ENCODE data around the gene ACOD1.
A peak's percentile ranks its signal among the peaks of the same experiment; 100 is the strongest.
"Not testable (repeated sequence)": the region's sequence is repeated elsewhere in the genome, so short reads cannot be mapped to it uniquely, and the experiment has no call there.

Gene ACOD1

DNA sequence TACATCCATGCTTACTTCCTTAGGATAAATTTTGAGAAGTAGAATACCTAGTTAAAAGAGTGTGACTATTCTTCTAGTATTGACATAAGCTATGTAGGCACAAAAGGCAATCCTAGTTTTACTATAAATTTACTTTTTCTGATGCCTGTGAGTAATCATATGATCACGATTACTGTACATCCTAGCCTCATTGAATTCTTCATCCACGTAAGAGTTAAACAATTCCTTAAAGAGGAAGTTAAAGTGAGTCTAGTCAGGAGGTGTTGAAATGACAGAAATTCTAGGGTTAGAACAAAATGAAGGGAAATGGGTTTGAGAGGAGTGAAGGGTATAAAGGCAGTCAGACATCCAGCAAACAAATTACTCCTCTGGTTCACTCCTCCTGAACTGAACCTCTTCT, at the start of gene ACOD1:
ACOD1 (plus strand) TSS at position 363 of the 400 bp plus-strand sequence. CDS start 48 bp downstream, outside the sequence.
- DNase-seq (ENCODE audit: low spot score), result no peak

- not testable (repeated sequence) for DNase-seq (ENCODE audit: low spot score)
These were observed 49.2 kb upstream of the ACOD1 start for GRCh38 chr13:76899066-76899465.

DNA sequence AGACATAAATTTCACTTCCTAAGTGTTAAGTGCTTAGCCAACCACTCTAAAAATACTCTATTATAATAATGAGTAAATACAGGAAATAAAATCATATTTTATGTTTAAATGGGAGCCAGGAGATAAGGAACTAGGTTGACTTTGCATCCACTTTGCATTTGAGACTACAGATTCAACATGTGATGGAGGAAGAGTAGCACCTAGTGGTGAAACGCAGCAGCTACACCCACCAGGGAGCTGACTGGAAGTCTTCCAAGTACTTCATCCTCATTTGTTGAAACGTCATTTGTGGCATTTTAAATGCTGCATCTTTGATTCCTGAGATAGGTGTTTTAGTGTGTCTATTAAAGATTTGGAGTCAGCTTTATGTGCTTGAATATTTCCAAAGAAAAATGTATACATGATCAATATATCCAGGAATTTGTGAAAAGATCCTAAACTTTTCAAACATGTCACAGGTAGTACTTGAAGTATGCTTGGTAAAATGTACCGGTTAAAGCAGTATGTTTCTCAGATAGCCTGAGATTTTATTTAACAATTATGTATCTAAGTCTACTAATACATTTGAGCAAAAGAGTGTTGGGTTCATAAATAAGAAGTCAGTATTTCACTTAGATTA, 44.7 kb upstream of the ACOD1 start:
- peak; percentile 82 for DNase-seq (ENCODE audit: low spot score)

- DNase-seq (ENCODE audit: low spot score), result no peak
These were observed 43.8 kb upstream of the ACOD1 start for GRCh38 chr13:76904507-76904906.

DNA sequence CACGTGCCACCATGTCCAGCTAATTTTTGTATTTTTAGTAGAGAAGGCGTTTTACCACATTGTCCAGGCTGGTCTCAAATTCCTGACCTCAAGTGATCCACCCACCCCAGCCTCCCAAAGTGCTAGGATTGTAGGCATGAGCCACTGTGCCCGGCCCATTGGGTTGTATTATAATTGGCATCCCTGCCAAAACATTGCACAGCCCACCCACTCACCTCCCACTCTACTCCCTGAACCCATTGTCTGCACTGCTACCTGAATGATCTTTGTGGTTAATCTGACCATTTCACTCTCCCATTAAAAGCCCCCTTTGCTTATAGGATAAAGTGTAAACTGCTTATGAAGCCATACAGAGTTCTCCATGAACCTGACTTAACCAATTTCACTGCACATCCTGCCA, 35.8 kb upstream of the ACOD1 start:
- no peak for DNase-seq (ENCODE audit: low spot score)

DNA sequence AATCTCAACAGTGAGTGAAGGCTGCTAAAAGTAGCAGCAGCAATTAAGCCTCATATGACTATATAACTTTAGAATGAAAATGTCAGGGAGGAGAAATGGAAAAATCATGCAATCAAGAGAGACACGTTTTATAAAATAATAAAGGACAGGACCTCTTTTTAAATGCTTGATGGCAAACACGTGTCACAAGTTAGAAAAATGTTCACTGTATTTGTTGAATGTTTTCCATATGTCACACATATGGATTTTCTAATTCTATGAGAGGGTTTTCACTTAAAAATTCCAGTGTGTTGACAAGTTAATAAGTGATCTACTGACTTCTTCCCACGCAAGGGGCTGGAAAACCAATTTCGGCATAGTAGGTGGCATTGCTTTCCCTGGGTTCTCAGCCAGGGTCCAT, 34.4 kb upstream of the ACOD1 start:
- no peak for DNase-seq (ENCODE audit: low spot score)

DNA sequence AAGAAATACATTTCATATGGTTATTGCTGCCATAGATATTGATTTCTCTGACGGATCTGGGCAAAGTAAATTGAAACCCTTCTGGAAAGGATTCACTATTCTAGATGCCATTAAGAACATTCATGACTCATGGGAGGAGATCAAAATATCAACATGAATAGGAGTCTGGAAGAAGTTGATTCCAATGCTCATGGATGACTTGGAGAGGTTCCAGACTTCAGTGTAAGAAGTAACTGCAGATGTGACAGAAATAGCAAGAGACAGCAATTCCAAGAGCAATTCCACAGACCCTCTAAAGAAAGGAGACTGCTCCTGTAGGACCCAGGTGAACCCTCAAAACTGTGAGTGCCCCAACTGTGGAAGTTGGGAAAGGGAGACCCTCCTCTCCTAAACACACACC, 31.2 kb upstream of the ACOD1 start:
- DNase-seq (ENCODE audit: low spot score), result no peak

GRCh38 chr13:76917755-76918481, 30.4 kb upstream of the ACOD1 start:
- DNase-seq (ENCODE audit: low spot score), result not testable (repeated sequence)

- no peak for DNase-seq (ENCODE audit: low spot score)
These were observed 26.8 kb upstream of the ACOD1 start for GRCh38 chr13:76921516-76921915.

DNA sequence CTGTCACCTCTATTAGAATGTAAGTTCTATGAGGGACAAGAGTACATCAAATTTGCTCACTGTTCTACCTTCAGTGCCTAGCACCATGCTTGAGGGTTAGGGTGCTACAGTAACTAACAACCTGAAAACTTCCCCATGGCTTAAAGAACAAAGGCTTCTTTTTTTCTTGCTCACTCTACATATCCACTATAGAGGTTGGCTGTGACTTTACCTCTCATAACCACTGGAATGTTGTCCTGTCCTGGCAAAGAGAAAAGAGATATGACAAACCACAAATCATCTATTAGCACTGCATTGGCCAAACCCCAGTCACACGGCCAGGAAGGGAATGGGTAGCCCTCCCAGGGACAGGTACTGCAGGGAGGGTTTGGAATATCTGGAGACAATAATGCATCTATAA, 23.2 kb upstream of the ACOD1 start:
- DNase-seq (ENCODE audit: low spot score), result no peak

DNA sequence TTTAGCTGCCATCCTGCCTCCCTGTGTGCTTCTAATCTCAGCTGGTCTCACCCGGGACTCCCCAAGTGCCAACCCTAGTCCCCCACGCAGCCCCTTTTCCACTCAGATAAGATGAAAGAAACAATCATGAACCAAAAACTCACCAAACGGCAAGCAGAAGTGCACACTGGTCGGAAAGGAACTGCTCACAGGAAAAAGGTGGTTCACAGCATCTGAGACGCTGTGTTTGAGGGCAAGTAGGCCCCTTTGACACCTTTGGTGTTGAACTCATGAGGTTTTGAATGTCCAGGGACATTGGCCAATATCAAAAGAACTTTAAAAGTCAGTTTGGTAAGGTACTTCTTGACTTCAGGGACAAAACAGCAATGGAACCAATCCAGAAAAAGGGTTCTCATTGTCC, 20.4 kb upstream of the ACOD1 start:
- no peak for DNase-seq (ENCODE audit: low spot score)

GRCh38 chr13:76928456-76928855, 19.9 kb upstream of the ACOD1 start:
- no peak for DNase-seq (ENCODE audit: low spot score)

DNA sequence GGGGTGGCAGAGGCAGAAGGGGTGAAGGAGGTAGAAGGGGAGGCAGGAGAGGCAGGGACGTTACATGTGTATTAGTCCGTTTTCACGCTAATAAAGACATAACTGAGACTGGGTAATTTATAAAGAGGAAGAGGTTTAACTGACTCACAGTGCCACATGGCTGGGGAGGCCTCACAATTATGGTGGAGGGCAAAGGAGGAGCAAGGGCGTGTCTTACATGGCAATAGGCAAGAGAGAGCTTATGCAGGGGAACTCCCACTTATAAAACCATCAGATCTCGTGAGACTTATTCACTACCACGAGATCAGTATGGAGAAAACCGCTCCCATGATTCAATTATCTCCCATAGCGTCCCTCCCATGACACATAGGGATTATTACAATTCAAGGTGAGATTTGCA, 19.0 kb upstream of the ACOD1 start:
- DNase-seq (ENCODE audit: low spot score), result no peak

- no peak for DNase-seq (ENCODE audit: low spot score)
These were observed 18.4 kb upstream of the ACOD1 start for GRCh38 chr13:76929851-76930374.

- no peak for DNase-seq (ENCODE audit: low spot score)
These were observed 16.2 kb upstream of the ACOD1 start for GRCh38 chr13:76932076-76932475.

DNA sequence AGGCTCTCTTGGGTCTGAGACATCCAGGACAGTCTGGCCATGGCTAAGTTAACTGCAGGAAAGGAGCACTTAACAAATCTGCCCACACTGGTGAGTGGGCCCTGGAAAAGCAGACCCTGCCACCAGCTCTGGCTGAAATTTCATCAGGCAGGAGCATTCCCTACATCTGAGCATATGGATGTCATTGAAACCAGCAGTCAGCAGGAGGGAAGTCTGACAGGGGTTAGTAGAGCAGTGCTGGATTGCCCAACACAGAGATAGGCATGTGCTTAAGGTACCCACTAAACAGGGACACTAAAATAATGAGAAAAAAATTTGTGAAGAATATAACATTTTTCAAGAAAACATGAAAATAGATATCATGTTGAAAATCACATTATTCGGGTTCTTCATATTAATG, 13.6 kb upstream of the ACOD1 start:
- DNase-seq (ENCODE audit: low spot score), result no peak

GRCh38 chr13:76936763-76937162, 11.5 kb upstream of the ACOD1 start:
- no peak for DNase-seq (ENCODE audit: low spot score)

DNA sequence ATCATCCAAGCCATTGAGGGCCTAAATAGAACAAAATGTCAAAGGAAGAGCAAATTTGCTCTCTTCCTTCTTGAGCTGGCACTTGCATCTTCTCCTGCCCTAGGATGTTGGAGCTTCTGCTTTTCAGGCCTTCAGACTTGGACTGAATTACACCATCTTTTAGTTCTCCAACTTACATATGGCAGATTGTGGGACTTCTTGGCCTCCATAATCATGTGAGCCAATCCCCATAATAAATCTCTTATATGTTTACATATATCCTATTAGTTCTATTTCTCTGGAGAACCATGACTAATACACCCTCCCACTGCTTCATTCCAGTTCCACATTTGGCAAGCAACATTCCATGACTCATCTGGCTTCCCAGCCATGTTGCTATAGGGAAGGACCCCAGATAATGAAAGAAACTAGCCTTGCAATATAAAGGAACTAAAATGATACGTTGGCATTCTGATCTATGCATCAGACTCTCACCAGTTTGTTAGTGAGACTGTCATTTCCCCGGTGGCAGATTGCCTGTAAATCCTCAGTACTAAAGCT, 11.0 kb upstream of the ACOD1 start:
- DNase-seq (ENCODE audit: low spot score), result no peak

GRCh38 chr13:76939215-76939614, 9.1 kb upstream of the ACOD1 start:
- DNase-seq (ENCODE audit: low spot score), result no peak

- no peak for DNase-seq (ENCODE audit: low spot score)
These were observed 5.9 kb upstream of the ACOD1 start for GRCh38 chr13:76942363-76942762.

DNA sequence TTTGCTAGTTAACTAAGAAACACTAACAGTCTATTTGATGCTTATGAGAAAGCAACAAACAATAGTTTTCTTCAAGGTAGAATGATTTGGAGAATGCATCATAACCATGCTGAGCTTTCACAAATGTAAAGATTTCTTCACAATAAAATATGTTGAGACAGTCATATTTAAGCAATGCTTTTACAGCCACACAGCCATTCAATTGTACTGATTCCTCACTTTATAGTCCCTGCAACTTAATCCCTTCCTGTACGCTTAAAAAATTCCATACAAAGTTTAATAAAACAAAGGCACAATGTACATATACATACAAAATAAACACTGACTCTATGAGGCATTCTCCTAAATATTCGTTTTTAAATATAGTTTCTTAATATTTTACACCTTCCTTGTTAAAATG, 4.7 kb upstream of the ACOD1 start:
- DNase-seq (ENCODE audit: low spot score), result no peak

- DNase-seq (ENCODE audit: low spot score), result no peak
These were observed 3.9 kb upstream of the ACOD1 start for GRCh38 chr13:76944456-76944855.

- no peak for DNase-seq (ENCODE audit: low spot score)
These were observed 1.8 kb downstream of the ACOD1 start for GRCh38 chr13:76950101-76950500.

All from CD4-positive, alpha-beta T cell treated with Interleukin-2 at 100 ng/mL for 4 hours (primary cell).